SK-N-SH treated with all-trans-retinoic acid at 6 μM for 48 hours (cell line): Measurements from ENCODE around the gene SCLT1.

Source experiments
- CREB5 ChIP-seq: fragments of 250-450 bp; sonication (Bioruptor Pico); IDR thresholded peaks from 2 replicates; pipeline ENCODE4 v1.5.1; 2020; ENCODE audit warnings: low read depth, mild to moderate bottlenecking, moderate library complexity
- ZFP3 ChIP-seq: fragments of 250-450 bp; sonication (Bioruptor Pico); IDR thresholded peaks from 2 replicates; pipeline ENCODE4 v1.5.0; 2020; ENCODE audit warnings: mild to moderate bottlenecking, moderate library complexity

DNA sequence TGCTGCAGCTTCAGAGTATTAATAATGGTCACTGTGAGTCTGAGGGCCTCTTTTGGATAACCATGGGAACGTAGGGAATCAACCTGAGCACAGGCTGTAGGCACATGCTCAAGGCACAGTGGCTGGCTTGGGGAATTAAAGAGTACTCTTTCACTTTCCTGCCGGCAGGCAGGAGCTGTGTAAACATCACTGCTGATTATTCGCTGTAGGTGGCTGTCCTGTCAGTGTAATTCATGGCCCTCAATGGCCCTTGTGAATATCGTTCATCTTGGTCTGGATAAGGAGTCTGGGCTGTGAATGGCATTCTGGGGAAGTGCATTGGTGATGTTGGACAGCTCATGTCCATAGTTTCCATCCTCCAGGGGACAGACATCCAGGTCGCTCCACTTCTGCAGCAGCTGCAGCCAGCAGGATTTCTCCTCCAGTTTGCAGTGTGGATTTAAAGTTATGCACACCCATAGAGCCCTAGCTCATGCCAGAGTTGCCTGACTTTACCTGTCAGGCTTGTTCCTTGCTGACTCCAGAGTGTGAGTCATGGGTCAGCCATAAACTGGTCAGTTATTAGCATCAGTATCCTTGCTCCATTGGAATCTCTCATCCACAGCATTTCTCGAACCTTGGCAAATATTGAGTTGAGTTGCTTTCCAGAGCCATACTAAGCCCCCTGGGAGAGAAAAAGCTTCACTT lies 45.6 kb upstream of the SCLT1 start:
- TF ChIP-seq CREB5 (CRISPR knock-in tag) (no peak), ZFP3 (CRISPR knock-in tag) (no peak)
